Uterus (tissue), 2 donors: ENCODE measurements around the gene CDC42EP4.

Experiments used
- POLR2A ChIP-seq, 2 donors: fragments of 450-650 bp; IDR thresholded peaks; one replicate each; pipeline ENCODE4 v1.6.1; 2016; ENCODE audit warnings: antibody characterized with exemption in 2 of 2, mild to moderate bottlenecking in 1 of 2, moderate library complexity in 1 of 2
- TF ChIP-seq, protein P1 (sequence below), 4 experiments: fragments of 200-600 bp in 2 of 4; fragments of 450-650 bp in 2 of 4; sonication (generic) in 2 of 4; IDR thresholded peaks; one replicate each; pipeline ENCODE4 v1.5.1; 2016 to 2019; ENCODE audit warnings: antibody characterized with exemption in 4 of 4, mild to moderate bottlenecking in 2 of 4, moderate library complexity in 1 of 4

DNA sequence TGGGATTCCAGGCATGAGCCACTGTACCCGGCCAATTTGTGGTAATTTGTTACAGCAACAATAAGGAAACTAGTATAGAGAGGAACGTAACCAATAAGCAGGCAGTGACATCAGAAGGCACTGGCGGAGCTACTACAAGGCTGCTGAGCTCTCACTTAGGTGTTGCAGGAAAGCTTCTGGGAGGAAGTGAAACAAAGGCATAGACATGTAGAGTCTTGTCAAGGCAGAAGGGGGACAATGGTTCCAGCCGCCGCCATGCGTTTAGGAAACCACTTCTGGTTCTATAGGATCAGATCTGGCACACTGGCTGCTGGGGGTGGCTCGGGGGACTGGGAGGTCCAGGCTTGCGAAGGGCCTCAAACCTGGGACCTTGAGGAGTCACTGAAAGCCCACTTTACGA lies 40.7 kb downstream of the CDC42EP4 start:
- TF ChIP-seq POLR2A (IDR thresholded peaks at IDR 0.05), result no peak
- TF ChIP-seq, protein P1, sequence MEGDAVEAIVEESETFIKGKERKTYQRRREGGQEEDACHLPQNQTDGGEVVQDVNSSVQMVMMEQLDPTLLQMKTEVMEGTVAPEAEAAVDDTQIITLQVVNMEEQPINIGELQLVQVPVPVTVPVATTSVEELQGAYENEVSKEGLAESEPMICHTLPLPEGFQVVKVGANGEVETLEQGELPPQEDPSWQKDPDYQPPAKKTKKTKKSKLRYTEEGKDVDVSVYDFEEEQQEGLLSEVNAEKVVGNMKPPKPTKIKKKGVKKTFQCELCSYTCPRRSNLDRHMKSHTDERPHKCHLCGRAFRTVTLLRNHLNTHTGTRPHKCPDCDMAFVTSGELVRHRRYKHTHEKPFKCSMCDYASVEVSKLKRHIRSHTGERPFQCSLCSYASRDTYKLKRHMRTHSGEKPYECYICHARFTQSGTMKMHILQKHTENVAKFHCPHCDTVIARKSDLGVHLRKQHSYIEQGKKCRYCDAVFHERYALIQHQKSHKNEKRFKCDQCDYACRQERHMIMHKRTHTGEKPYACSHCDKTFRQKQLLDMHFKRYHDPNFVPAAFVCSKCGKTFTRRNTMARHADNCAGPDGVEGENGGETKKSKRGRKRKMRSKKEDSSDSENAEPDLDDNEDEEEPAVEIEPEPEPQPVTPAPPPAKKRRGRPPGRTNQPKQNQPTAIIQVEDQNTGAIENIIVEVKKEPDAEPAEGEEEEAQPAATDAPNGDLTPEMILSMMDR (IDR thresholded peaks at IDR 0.05), result no peak
